Fibroblast of skin of left biceps (primary cell): Measurements from ENCODE around the gene AFF3.

Experiments used
- DNase-seq, 2 experiments: peaks; one replicate each; pipeline ENCODE4 v3.0.0-alpha.2; 2013; ENCODE audit warnings: low read depth in 2 of 2

The AFF3 gene

DNA sequence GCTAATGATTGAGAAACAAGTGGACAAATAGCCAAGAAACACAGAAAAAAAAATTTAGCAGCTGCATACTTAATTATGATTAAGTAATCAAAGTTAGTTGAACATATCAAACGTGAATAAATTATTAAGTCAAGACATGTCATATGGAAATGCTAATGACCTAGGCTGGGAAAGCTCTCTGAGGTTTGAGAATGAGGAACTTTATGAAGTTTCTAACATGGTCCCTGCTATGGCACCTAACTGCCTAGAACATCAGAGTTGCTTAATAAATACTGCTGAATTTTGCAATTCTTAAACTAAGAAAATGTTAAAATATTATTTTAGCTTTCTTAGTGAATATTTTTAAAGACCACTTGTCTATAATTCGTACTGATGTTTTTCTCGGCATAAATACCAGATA, 99.8 kb downstream of the AFF3 start:
- no peak for DNase-seq

DNA sequence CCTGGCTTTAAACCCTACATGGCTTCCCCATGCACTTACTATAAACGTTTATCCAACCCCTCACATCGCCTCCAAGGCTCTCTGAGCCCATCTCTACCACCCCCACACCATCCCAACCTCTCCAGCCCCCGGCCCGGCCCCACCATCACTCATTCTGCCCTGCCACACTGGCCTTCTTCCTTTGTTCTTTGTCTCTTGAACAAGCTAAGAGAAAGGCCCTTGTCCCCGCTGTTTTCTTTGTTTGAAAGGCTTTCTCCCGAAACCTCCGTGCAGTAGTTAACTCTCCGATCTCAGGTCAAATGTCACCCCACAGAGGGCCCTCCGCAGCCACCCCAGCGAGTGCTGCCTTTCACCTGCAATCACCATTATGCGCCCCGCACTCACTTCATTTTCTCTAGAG, 100.4 kb downstream of the AFF3 start:
- no peak for DNase-seq

DNA sequence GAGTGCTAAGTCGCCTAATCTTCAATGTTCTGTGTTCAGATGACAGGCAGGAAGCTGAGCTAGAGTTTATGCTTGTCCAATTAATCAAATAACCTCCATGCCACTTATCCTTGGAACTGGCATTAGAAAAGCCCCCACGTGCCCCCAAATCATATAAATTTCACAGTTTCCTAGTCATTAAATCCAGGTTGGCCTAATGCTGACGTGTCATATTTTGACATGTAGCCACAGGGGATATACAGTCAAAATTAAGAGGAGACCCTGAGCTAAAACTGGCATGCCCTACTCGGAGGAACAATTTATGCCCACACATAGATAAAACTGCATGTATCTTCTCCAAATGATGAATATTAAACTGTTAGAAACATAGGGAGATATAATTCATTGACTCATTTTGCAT, 101.0 kb downstream of the AFF3 start:
- DNase-seq, result no peak

DNA sequence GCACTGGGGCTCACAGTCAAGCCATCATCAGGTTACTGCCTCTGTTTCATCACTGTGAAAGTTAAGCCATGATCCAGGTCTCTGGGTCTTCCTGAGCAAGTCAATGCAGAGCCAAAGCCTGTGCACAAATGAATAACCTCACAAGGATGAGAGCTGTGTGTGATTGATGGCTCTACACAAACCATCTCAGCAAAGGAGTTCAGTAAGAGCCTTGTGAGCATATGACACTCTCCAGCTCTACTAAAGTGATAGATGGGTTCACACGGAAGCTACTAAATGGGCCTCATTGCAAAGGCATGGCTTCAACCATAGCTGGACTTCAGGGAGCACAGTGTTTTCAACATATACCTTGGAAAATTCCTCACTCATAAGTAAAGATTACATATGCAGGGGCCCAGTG, 101.5 kb downstream of the AFF3 start:
- DNase-seq, result no peak

DNA sequence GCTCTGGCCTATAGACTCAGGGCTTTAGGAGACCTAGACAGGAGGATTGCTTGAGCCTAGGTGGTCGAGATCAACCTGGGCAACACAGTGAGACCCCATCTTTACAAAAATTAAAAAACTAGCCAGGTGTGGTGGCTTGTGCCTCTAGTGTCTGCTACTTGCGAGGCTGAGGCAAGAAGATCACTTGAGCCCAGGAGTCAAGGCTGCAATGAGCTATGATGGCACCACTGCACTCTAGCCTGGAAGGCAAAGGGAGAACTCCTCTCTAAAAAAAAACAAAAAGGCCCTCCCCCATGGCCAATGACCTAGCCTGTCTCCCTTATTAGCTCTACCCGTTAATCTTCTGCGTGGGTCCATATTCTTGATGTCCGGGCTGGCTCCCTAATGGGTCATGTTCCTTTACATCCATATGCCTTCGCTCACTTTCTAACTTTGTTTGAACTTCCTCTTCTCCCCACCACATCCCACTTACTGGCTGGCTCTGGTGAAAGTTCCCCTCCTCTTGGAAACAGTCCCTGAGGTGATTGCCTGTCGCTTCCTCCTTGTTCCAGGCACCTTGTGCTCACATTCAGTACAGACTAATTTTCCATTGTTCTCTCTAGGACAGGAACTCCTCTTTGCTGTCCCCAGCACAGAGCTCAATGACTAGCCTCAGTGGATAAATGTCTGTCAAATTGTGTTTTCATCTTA, 103.0 kb downstream of the AFF3 start:
- no peak for DNase-seq

DNA sequence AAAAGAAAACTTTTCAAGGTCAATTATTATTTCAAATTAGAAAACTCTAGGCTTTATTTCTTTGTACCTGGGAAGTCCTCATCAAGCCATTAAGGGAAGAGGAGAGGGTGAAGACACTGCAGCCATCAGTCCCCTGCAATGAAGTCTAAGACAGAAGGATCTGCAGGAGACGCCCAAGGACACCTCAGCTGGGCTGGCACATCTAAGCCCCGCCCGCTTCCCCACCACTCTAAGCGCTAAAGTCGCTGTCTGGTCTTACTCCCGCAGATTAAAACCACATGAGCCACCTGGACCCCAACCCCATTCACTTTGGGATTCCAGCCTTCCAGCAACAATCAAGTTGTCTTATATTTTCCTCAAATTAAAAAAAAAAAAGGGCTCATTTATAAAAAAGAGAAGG, 104.4 kb downstream of the AFF3 start:
- no peak for DNase-seq

DNA sequence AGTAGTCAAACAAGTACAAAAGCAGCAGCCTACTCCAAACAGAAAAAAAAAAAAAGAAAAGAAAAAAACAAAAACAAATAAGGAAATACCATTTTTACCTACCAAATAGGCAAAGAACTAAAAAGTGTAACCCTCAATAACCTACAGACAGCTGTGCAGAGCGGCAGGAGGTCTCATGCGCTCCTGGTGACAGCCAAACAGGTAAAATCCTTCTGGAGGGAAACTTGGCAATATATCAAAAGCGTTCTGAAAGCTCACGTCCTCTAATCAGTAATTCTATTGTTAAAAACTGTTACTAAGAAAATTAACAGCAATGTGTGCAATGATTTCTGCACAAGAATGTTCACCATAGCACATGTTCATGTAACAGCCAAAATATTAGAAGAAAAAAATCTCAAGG, 105.6 kb downstream of the AFF3 start:
- DNase-seq, result no peak

DNA sequence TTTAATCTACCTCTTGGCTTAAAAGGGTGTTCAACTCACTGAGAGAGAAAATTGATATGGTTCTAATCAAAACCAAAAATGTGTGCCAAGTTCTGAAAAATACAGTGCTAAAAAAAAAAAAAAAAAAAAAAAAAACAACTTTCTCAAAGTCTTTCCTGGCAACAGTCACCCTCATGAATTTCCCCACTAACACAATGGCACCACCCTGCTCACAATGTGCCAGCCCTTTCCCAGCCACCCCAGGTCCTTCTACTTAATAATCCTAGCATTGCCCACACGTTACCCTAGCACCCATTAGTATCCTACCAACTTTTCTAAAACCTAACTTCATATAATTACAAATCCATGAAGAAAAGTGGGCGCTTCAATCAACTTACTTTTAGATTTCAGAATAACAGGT, 106.4 kb downstream of the AFF3 start:
- no peak for DNase-seq

DNA sequence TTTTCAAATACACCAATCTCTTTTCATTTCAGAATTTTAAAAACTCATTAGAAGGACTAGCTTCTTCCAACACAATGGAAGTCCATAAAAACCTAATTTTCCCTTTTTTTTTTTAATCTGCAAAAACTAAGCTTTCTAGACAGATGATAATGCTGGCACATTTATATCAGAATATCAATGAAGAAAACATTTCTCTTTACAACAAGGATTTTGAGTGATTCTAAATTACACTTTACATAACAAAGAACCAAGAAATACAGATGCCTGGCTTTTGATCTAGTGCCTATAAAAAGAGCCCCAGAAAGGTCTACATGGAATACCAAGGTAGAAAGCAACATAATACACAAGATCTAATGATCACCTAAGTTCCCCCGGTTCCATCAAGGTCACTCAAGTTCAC, 108.0 kb downstream of the AFF3 start:
- no peak for DNase-seq

DNA sequence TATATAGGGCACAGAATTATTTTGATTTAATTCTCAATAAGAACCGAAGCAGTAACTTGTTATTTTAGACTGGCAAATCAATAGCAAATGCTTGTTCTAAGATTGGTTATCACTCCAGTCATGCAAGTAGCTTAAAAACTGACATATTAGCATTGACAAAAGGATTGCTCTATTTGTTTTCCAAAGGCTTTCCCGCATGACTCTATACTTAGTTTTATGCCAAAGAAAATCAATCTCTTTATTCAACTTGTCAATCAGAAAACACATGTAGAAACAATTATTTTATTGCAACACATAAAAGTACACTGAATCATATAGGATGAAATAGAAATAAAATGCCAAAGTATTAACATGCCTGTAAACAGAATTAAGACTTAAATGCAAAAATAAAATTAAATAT, 108.4 kb downstream of the AFF3 start:
- DNase-seq, result no peak

DNA sequence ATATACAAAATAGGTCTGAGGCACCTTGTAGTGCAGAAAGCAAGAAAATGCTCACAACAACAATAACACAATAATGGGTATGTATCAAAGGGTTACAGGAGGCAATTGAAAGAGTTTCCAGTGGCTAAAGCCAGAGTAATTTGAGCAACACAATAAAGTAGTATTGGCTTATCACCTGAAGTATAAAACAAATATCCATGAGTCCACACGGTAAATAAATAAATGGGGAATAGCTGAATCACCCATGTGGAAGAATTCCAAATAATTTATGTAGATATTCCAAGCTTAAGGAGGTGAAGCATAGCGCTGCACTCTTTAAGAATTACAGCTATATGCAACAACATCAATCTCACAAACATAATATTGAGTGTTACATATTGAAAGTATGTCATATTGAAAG, 110.8 kb downstream of the AFF3 start:
- DNase-seq, result no peak

DNA sequence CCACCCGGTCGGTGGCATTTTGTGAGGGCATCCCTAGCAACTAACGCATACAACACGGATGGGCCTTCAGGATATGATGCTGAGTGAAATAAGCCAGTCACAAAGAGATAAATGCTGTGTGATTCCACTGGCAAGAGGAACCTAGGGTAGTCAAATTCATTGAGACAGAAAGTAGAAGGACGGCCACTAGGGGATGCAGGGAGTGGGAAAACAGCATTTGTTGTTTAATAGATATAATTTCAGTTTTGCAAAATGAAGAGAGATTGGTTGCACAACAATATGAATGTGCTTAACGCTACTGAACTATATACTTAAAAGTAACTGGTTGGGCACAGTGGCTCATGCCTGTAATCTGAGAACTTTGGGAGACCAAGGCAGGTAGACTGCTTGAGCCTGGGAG, 112.9 kb downstream of the AFF3 start:
- no peak for DNase-seq

DNA sequence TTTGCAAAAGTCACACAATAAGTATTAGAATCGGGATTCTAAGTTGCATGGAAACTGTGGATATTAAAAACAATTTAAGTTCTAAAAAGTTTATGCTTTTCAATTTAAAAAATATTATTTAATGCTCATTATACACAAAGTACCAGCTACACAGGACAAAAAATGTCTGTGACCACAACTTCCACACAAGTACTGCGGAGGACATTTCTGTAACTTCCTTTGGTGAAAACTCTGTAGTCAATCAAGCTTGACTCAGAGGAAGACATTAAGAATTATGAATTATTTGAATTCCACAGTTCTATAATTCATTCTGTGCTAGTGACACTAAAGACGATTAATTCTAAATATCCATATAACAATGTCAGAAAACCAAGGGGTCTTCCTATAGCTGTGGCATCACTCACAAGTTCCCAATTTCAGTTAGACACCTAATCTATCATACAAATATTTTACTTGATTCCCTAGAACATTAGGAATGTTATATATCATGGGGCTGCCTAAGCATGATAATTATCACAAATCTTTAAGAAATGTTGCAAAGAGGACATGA, 120.5 kb downstream of the AFF3 start:
- DNase-seq, result no peak

DNA sequence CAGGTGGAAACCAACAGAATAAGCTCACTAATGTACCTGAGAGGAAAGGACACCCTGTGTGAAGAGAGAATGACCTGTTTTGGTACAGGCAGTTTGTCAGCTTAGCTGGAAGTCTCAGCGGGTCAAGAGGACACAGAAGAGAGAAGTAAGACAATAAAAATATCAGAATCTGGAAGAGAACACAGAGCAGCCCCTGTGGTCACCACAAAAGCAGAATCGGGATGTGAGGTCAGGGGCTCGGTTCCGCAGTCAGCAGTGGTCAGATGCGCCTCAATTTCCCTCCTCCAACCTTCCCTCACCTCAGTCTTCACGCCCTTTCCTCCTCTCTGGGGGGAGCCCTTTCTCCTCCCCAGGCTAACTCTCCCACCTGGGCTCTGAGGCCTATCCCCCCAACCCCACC, 122.9 kb downstream of the AFF3 start:
- DNase-seq, result no peak

DNA sequence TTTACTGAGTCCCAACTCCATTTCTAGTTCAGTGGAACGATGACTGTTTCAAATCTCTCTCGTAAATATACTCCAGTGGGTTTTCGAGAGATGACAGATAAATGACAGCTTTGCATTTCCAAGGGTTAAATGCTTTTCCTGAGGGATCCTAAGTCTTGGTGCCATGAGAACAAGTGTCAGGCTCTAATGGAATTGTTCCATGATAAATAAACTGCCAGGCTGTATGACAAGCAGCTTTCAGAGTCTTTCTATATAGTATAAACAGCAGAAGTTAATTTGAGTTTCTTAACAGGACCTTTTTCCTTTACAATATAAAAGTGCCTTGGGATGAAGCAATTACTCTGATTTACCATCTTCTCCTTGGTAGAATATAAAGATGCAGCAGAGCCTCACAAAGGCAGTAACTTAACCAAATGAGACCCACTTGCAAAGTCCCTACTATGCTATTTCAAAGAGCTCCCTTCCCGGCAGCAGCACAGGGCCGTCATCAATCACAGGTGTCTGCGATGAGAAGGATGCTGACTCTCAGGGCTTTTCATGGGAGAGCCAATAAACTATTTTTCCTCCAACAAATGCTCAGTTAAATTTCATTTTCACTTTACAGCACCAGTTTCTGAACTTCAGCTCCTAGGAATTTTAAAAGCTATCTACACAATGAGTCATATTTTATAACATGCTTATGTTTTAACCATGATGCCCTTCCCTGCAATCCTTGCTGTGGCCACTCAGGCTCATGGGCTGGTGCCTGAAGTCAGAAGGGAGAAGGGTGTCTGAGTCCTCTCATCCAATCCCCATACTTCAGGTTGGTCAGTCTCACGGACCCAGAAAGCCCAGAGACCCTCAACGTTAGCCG, 123.8 kb downstream of the AFF3 start:
- DNase-seq, result peak in 1 of 2 experiments; percentile 49

DNA sequence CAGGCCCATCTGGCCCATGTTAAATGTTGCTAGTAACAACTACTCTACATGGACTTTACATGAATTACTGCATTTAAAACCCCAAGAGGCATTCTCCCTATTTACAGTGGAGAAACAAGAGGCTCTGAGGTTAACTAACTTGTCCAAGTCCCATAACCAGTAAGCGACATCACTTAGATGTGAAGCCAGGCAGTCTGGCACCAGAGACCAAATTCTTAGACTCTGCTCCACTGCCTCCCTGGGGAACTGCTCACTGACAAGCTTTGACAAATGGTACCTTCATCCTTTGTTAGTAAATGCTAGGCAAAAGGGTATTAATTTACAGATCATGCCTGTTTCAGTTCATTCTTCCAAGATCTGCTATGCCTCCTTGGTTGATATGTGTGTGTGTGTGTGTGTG, 124.8 kb downstream of the AFF3 start:
- DNase-seq, result peak; percentile 84 to 88

DNA sequence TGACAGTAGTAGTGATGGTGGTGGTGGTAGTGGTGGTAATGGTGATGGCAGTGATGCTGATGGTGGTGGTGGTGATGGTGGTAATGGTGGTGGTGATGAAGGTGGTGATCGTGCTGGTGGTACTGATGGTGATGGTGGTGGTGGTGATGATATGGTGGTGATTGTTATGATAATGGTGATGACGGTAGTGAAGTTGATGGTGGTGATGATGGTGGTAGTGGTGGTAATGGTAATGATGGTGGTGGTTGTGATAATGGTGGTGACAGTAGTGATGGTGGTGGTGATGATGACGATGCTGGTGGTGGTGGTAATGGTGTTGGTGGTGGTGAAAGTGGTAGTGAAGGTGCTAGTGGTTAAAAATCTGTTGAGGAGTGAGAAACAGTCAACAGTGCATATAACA, 125.6 kb downstream of the AFF3 start:
- DNase-seq, result no peak

DNA sequence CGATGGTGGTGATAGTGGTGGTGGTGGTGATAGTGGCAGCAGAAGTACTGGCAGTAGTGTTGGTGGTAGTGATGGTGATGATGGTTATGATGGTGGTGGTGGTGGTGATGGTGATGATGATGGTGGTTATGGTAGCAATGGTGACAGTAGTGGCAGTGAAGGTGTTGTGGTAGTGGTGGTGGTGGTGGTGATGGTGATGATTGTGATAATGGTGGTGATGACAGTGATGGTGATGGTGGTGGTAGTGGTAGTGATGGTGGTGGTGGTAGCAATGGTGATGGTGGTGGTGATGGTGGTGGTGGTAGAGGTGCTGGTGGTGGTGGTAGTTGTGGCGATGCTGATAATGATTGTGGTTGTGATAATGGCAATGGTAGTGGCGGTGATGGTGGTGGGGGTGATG, 126.5 kb downstream of the AFF3 start:
- no peak for DNase-seq

DNA sequence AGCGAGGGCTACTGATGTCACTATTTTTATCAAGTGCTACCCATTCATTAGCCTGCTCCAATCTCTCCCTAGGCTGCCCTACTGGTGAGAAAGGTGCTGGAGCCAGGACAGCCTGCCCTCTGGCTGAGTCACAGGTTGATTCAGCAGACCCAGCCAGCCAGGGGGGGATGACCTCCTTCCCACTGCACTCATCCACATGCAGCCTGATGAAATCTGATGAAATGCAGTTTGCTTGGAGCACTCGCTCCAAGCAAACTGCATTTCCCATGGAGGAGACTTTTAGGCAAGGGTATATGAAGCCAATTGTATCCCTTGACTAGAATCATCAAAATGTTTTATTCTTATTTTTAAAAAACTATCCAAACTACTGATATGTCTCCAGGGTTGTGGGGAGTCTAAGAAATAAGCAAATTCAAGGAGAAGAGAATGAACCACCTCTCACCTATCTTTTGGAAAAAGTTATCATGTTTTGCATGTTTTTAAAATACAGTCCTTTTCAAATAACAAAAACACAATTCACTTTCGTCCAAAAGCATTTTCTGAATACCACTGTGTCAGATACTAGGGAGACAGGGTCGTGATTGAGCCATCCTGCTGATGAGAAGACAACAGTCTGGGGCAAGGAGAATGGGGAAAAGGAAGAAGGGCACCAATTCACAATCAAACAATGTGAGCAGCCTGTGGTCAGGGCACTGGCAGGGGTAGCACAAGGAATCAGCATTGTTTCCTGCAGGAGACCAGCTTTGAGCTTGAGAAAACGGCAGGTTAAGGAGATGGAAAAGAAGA, 128.3 kb downstream of the AFF3 start:
- peak; percentile 94 to 95 for DNase-seq

DNA sequence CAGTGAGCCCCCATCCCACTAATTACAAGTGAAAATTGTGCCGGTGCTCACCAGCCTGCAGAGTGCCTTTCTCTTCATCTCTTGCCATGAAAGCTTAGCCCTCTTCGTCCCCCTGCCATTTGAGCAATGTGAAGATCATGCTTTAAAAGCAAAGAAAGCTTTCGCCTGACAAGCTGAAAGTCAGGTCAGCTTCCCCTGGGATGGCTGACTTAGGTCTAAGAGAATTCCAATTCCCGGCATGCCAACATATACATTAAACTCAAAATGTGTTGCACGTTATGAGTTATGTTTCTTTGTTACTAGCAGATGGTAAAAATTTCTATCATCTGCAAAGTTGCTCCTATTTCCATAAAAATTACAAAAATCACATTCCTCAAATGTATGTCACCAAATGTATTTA, 129.8 kb downstream of the AFF3 start:
- peak; percentile 83 to 86 for DNase-seq

DNA sequence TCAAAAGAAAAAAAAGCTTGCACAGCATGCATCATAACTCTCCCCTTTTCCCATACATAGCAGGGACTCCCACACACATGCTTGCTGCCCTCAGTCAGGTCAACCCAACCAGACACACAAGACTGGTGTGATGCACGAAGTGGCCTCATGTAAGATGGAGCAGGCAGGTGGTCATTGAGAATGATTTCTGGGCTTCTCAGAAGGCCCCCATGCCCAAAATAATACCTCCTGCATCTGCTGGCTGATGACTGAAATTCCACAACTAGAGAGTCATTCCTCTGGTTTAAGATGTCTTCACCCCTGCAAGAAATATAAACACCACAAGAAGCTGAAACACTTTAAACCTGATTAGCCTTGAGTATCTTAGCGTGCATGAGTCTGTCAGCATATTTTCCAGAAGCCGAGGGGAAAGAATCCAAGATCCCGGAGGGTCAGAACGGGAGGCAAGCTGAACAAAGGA, 131.1 kb downstream of the AFF3 start:
- peak; percentile 92 to 93 for DNase-seq

DNA sequence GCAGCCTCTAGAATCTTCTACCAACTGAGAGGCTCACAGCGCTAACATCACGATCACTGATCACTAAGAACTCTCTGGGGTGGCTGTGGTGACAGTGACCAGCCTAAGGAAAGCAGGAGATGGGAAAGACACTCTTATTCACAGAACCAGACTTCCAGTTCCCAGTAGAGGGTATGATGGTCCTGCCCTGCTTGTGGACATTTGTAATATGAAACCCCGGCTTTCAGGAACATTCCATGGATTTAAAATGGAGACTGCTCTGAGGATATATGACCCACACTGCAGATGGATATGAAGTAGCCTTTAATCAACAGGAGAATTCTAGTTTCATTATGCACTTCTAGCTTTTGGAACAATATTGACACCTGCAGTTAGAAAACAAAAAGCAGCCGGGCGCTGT, 131.8 kb downstream of the AFF3 start:
- DNase-seq, result no peak
